ENCODE measurements around the gene AGAP1.

AGAP1 gene

GRCh38 chr2:235921508-235922191 is 427.8 kb downstream of the AGAP1 start:
- DNase-seq (ENCODE audit: low read depth), result no peak

- DNase-seq (ENCODE audit: low read depth), result no peak
Measured at GRCh38 chr2:235922839-235923238, 429.0 kb downstream of the AGAP1 start.

- DNase-seq (ENCODE audit: low read depth), result no peak
Measured at GRCh38 chr2:235923859-235924674, 430.2 kb downstream of the AGAP1 start.

- DNase-seq (ENCODE audit: low read depth), result no peak
Measured at GRCh38 chr2:235924675-235925063, 430.8 kb downstream of the AGAP1 start.

- no peak for DNase-seq (ENCODE audit: low read depth)
Measured at GRCh38 chr2:235925250-235925919, 431.5 kb downstream of the AGAP1 start.

GRCh38 chr2:235926229-235926628 is 432.4 kb downstream of the AGAP1 start:
- no peak for DNase-seq (ENCODE audit: low read depth)

- no peak for DNase-seq (ENCODE audit: low read depth)
Measured at GRCh38 chr2:235928751-235929370, 435.0 kb downstream of the AGAP1 start.

GRCh38 chr2:235930701-235931100 is 436.9 kb downstream of the AGAP1 start:
- DNase-seq (ENCODE audit: low read depth), result no peak

GRCh38 chr2:235931676-235932075 is 437.8 kb downstream of the AGAP1 start:
- no peak for DNase-seq (ENCODE audit: low read depth)

- DNase-seq (ENCODE audit: low read depth), result no peak
Measured at GRCh38 chr2:235934059-235934773, 440.4 kb downstream of the AGAP1 start.

- no peak for DNase-seq (ENCODE audit: low read depth)
Measured at GRCh38 chr2:235934774-235935484, 441.1 kb downstream of the AGAP1 start.

- DNase-seq (ENCODE audit: low read depth), result no peak
Measured at GRCh38 chr2:235935773-235936172, 441.9 kb downstream of the AGAP1 start.

- peak; percentile 7 for DNase-seq (ENCODE audit: low read depth)
Measured at GRCh38 chr2:235936493-235936892, 442.6 kb downstream of the AGAP1 start.

GRCh38 chr2:235937087-235937486 is 443.2 kb downstream of the AGAP1 start:
- no peak for DNase-seq (ENCODE audit: low read depth)

- no peak for DNase-seq (ENCODE audit: low read depth)
Measured at GRCh38 chr2:235937526-235937925, 443.7 kb downstream of the AGAP1 start.

- no peak for DNase-seq (ENCODE audit: low read depth)
Measured at GRCh38 chr2:235937936-235938335, 444.1 kb downstream of the AGAP1 start.

GRCh38 chr2:235938611-235939010 is 444.8 kb downstream of the AGAP1 start:
- DNase-seq (ENCODE audit: low read depth), result no peak

- DNase-seq (ENCODE audit: low read depth), result peak; percentile 76
Measured at GRCh38 chr2:235939471-235939870, 445.6 kb downstream of the AGAP1 start.

- DNase-seq (ENCODE audit: low read depth), result peak; percentile 91
Measured at GRCh38 chr2:235940330-235940729, 446.5 kb downstream of the AGAP1 start.

GRCh38 chr2:235944591-235944990 is 450.7 kb downstream of the AGAP1 start:
- no peak for DNase-seq (ENCODE audit: low read depth)

- no peak for DNase-seq (ENCODE audit: low read depth)
Measured at GRCh38 chr2:235945608-235946140, 451.8 kb downstream of the AGAP1 start.

Data from EH (cell line).